GM12878 (cell line): ENCODE measurements around the gene RCN2. TPM values are rescaled to one million over a fixed set of nuclear protein-coding genes. Genes with fewer than 3 reads are reported as not detected.

Experiments
- ATAC-seq: fragments of 200-7000 bp; cut with Tn5 transposase; 3 replicates; pipeline ENCODE4 v1.9.1; 2020; ENCODE audit warnings: mild to moderate bottlenecking, moderate library complexity
- BruUV-seq: library from RNA; stranded (reverse); fragments of 400-500 nt; replicated peaks from 2 replicates; lab custom pipeline; 2021; lab: Mats Ljungman, UMichigan
- CTCF ChIA-PET: fragments of 300-600 bp; sonication (Branson Sonifier 250); formaldehyde crosslinking; extraction: SDS; loops from one replicate; lab custom pipeline; 2021; ENCODE audit warnings: inconsistent platforms; lab: Yijun Ruan, JAX
- POLR2A ChIA-PET: fragments of 350-600 bp; formaldehyde crosslinking; extraction: SDS; loops from one replicate; lab custom pipeline; 2021; ENCODE audit warnings: inconsistent platforms; lab: Charles Lee
- RAD21 ChIA-PET: fragments of 300-600 bp; sonication (Branson Sonifier 250); formaldehyde crosslinking; loops from one replicate; lab custom pipeline; 2023; ENCODE audit warnings: antibody characterized with exemption; ENCODE audit not compliant: unreplicated experiment; lab: Charles Lee
- SMC1A ChIA-PET: fragments of 300-600 bp; sonication (Branson Sonifier 250); formaldehyde crosslinking; loops from one replicate; lab custom pipeline; 2023; ENCODE audit not compliant: unreplicated experiment, uncharacterized antibody; lab: Charles Lee
- DNase-seq: peaks from one replicate; pipeline ENCODE4 v3.0.0-alpha.2; 2011; ENCODE audit warnings: low read depth, low spot score
- FAIRE-seq: peaks from 3 replicates; lab custom pipeline; 2011; peaks lifted over from hg19 to GRCh38; lab: Jason Lieb, UNC
- H2AFZ ChIP-seq: 2 replicates; pipeline ENCODE4 v1.6.0; 2011; ENCODE audit warnings: low read depth, low read length, control low read depth; ENCODE audit not compliant: control insufficient read depth
- H3K27ac ChIP-seq: 2 replicates; pipeline ENCODE4 v1.5.1; 2011; ENCODE audit warnings: control low read depth; ENCODE audit not compliant: control insufficient read depth, insufficient read depth
- H3K27me3 ChIP-seq, 2 experiments: replicated peaks in 1 of 2; 2 replicates each; pipeline versions ENCODE4 v1.6.0 to v1.6.1; 2011; ENCODE audit warnings: low read length in 1 of 2; ENCODE audit not compliant: control insufficient read depth in 2 of 2, insufficient read depth in 2 of 2
- H3K36me3 ChIP-seq, 2 experiments: 2 replicates each; pipeline ENCODE4 v1.5.1; 2011; ENCODE audit warnings: low read length in 1 of 2; ENCODE audit not compliant: control insufficient read depth in 2 of 2, insufficient read depth in 2 of 2
- H3K4me1 ChIP-seq: 2 replicates; pipeline ENCODE4 v1.6.1; 2011; ENCODE audit warnings: mild to moderate bottlenecking, low read length, moderate library complexity, mixed read lengths; ENCODE audit not compliant: control insufficient read depth, insufficient read depth
- H3K4me2 ChIP-seq: 2 replicates; pipeline ENCODE4 v1.6.0; 2011; ENCODE audit warnings: control low read depth; ENCODE audit not compliant: control insufficient read depth, insufficient read depth
- H3K4me3 ChIP-seq: fragments of 200-600 bp; sonication (generic); 2 replicates; pipeline ENCODE4 v1.5.1; 2016
- H3K79me2 ChIP-seq: 2 replicates; pipeline ENCODE4 v1.6.0; 2011; ENCODE audit warnings: low read length; ENCODE audit not compliant: control insufficient read depth, insufficient read depth
- H3K9ac ChIP-seq: 2 replicates; pipeline ENCODE4 v1.8.0; 2011; ENCODE audit warnings: low read length, control low read depth, mixed read lengths; ENCODE audit not compliant: control insufficient read depth, insufficient read depth
- H3K9me3 ChIP-seq: replicated peaks from 3 replicates; pipeline ENCODE4 v1.5.1; 2011; ENCODE audit warnings: mild to moderate bottlenecking, low read length; ENCODE audit not compliant: control insufficient read depth, insufficient read depth
- H4K20me1 ChIP-seq: 2 replicates; pipeline ENCODE4 v1.6.0; 2011; ENCODE audit not compliant: control insufficient read depth, insufficient read depth
- BHLHE40 ChIP-seq, 2 experiments: fragments of 450-650 bp in 1 of 2; IDR thresholded peaks; 2 replicates each; pipeline ENCODE4 v1.6.1; 2011 to 2017; ENCODE audit warnings: low read depth in 2 of 2, borderline replicate concordance in 1 of 2, improper control_type of control experiment in 1 of 2, low read length in 1 of 2, mild to moderate bottlenecking in 1 of 2
- CREB1 ChIP-seq: IDR thresholded peaks from 2 replicates; pipeline ENCODE4 v1.6.1; 2012; ENCODE audit warnings: low read depth, mild to moderate bottlenecking, inconsistent platforms
- GATAD2B ChIP-seq: fragments of 450-650 bp; conservative IDR thresholded peaks from 2 replicates; pipeline ENCODE4 v1.6.1; 2017; ENCODE audit warnings: low read depth, mild to moderate bottlenecking, moderate library complexity
- NBN ChIP-seq: fragments of 450-650 bp; IDR thresholded peaks from 2 replicates; pipeline ENCODE4 v1.6.1; 2016
- RAD21 ChIP-seq: IDR thresholded peaks from 2 replicates; pipeline ENCODE4 v1.6.1; 2011; ENCODE audit warnings: mild to moderate bottlenecking, low read depth, low read length, moderate library complexity; ENCODE audit not compliant: insufficient read depth
- RFX5 ChIP-seq: IDR thresholded peaks from 2 replicates; pipeline ENCODE4 v1.6.1; 2011; ENCODE audit warnings: low read depth, low read length, improper control_type of control experiment
- SMC3 ChIP-seq: IDR thresholded peaks from 2 replicates; pipeline ENCODE4 v1.6.1; 2011; ENCODE audit warnings: low read length, improper control_type of control experiment, borderline replicate concordance
- TCF12 ChIP-seq: IDR thresholded peaks from 2 replicates; pipeline ENCODE4 v1.6.1; 2011; ENCODE audit warnings: low read depth, mild to moderate bottlenecking, low read length
- YY1 ChIP-seq: IDR thresholded peaks from 2 replicates; pipeline ENCODE4 v1.6.1; 2011; ENCODE audit warnings: low read depth, mild to moderate bottlenecking, low read length
- WGBS: methylation state at CpG from one replicate; pipeline ENCODE4 v1.1.6; 2016; ENCODE audit warnings: low lambda C conversion rate; ENCODE audit not compliant: insufficient replicate concordance, insufficient coverage; ENCODE audit errors: missing lambda C conversion rate; 5-methylcytosine and 5-hydroxymethylcytosine counted together
- in situ Hi-C: fragments of 300-500 bp; cut with MboI; formaldehyde crosslinking; loops from 9 replicates; pipeline ENCODE4 v1.14.3; 2018; ENCODE audit warnings: mixed read lengths
- intact Hi-C: fragments of 100-400 bp; cut with micrococcal nuclease; formaldehyde crosslinking; loops from one replicate; pipeline ENCODE4 v1.14.2; 2022; ENCODE audit not compliant: unreplicated experiment
- polyA plus RNA-seq, 11 experiments: library from polyadenylated mRNA; depleted of rRNA in 4 of 11; unstranded in 6 of 11; stranded (reverse) in 5 of 11; fragments of >200 nt; fragmentation: Nextera tagmentation in 4 of 11; fragmentation: Illumina TruSeq in 1 of 11; extraction: Ambion mirVana in 4 of 11; extraction: Trizol in 1 of 11; gene quantifications; 1 replicate in 1 of 11; 2 replicates in 10 of 11; pipeline versions ENCODE4 v1.2.1 to v1.2.3, GENCODE V29; 2011 to 2016; ENCODE audit warnings: inconsistent platforms in 2 of 11, missing spikeins in 2 of 11, low read depth in 1 of 11
- total RNA-seq, 4 experiments: library from RNA; depleted of rRNA in 3 of 4; stranded (reverse); fragments of >200 nt in 3 of 4; fragmentation: Illumina TruSeq in 1 of 4; extraction: Trizol in 1 of 4; gene quantifications; 2 replicates each; pipeline versions ENCODE4 v1.2.1 to v1.2.3, GENCODE V29; 2013 to 2021
- TF ChIP-seq, protein P1 (sequence below): fragments of 450-650 bp; IDR thresholded peaks from 2 replicates; pipeline ENCODE4 v1.6.1; 2018; ENCODE audit warnings: borderline replicate concordance, mild to moderate bottlenecking; ENCODE audit not compliant: partially characterized antibody
- TF ChIP-seq, protein P2 (sequence below), 3 experiments: IDR thresholded peaks in 2 of 3; conservative IDR thresholded peaks in 1 of 3; 2 replicates each; pipeline ENCODE4 v1.5.1; 2011; ENCODE audit warnings: low read depth in 3 of 3, low read length in 3 of 3, mild to moderate bottlenecking in 3 of 3, control low read depth in 2 of 3, moderate library complexity in 2 of 3, inconsistent platforms in 1 of 3, mixed read lengths in 1 of 3; ENCODE audit not compliant: control insufficient read depth in 2 of 3, insufficient read depth in 1 of 3; ENCODE audit errors: extremely low read depth in 1 of 3

RCN2 gene
- total and polyA plus RNA-seq, 10 of the 15 experiments (the other 5 are each of a cell fraction or from before 2014, with no cell fraction given), result 4.9 to 41.0 (median 12.9) TPM

DNA sequence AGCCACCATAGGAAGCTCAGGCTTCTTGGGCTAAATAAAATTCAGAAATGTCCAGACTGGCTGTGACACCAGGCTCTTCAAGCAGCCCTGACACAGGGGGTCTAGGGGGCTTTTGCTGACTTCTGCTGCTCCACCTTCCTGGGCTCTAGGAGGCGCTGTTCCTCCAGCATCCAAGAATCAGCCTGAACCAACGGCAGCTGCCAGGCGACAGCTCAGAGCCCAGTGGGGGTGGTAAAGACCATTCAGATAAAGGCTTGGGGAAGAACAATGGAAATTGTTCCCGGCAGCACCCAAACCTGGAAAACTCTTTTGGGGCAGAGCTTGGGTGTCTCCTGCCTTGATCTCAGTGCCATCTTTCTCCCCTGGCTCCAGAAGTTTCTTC, 41.8 kb downstream of the RCN2 start:
- Histone ChIP-seq H3K36me3 (no peaks in the 10 kb centered on the region), H3K27ac (no peak overlapping the region), H3K4me3 (no peak overlapping the region), H3K9me3 (no peaks in the 10 kb centered on the region), H3K27me3 (no peaks in the 10 kb centered on the region), H3K4me2 (no peak overlapping the region)
- in situ Hi-C loops, result no loop called here
- 1% methylated on average over 4 of the region's 4 CpGs for WGBS
- SMC1A ChIA-PET, result interaction anchor here (0.7 to 14.1 kb wide), 35 partner anchors 8 to 570 kb away, joined by 3 to 375 read pairs (median 6); partner anchors contain the start of gene PSTPIP1
- no TSS peak for BruUV-seq
- ATAC-seq, result peak; percentile 86
- TF ChIP-seq CREB1 (no peak), RFX5 (no peak), NBN (0 out of 2 replicates have a peak, but pooled peaks have one; percentile 22), TCF12 (peak; percentile 75; the same call in 1 of the 2 replicates), YY1 (0 out of 2 replicates have a peak, but pooled peaks have one; percentile 27), GATAD2B (0 out of 2 replicates have a peak, but pooled peaks have one; percentile 13), SMC3 (peak; percentile 75), RAD21 (peak; percentile 89), BHLHE40 (IDR thresholded peaks at IDR 0.05; ENCODE audit: borderline replicate concordance in 1 of 2, low read depth in 2 of 2, low read length in 1 of 2) (peak in 1 of 2 experiments; percentile 36; a peak in 1 of 4 replicates)
- TF ChIP-seq, protein P1, sequence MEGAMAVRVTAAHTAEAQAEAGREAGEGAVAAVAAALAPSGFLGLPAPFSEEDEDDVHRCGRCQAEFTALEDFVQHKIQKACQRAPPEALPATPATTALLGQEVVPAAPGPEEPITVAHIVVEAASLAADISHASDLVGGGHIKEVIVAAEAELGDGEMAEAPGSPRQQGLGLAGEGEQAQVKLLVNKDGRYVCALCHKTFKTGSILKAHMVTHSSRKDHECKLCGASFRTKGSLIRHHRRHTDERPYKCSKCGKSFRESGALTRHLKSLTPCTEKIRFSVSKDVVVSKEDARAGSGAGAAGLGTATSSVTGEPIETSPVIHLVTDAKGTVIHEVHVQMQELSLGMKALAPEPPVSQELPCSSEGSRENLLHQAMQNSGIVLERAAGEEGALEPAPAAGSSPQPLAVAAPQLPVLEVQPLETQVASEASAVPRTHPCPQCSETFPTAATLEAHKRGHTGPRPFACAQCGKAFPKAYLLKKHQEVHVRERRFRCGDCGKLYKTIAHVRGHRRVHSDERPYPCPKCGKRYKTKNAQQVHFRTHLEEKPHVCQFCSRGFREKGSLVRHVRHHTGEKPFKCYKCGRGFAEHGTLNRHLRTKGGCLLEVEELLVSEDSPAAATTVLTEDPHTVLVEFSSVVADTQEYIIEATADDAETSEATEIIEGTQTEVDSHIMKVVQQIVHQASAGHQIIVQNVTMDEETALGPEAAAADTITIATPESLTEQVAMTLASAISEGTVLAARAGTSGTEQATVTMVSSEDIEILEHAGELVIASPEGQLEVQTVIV, result no peak
- TF ChIP-seq, protein P2, sequence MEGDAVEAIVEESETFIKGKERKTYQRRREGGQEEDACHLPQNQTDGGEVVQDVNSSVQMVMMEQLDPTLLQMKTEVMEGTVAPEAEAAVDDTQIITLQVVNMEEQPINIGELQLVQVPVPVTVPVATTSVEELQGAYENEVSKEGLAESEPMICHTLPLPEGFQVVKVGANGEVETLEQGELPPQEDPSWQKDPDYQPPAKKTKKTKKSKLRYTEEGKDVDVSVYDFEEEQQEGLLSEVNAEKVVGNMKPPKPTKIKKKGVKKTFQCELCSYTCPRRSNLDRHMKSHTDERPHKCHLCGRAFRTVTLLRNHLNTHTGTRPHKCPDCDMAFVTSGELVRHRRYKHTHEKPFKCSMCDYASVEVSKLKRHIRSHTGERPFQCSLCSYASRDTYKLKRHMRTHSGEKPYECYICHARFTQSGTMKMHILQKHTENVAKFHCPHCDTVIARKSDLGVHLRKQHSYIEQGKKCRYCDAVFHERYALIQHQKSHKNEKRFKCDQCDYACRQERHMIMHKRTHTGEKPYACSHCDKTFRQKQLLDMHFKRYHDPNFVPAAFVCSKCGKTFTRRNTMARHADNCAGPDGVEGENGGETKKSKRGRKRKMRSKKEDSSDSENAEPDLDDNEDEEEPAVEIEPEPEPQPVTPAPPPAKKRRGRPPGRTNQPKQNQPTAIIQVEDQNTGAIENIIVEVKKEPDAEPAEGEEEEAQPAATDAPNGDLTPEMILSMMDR (IDR thresholded peaks at IDR 0.05 in 2 of 3, conservative IDR thresholded peaks at IDR 0.05 in 1 of 3; ENCODE audit: control insufficient read depth in 2 of 3, extremely low read depth in 1 of 3, insufficient read depth in 1 of 3, low read depth in 3 of 3, low read length in 3 of 3), result peak; percentile 72 to 79 (median 73)
- TF ChIP-seq, all 136 proteins: peak for 8
- FAIRE-seq, result no peak
- CTCF ChIA-PET, result interaction anchor here (0.6 to 16.6 kb wide), 52 partner anchors 9 to 574 kb away, joined by 3 to 483 read pairs (median 9); partner anchors contain the start of gene PSTPIP1
- intact Hi-C loops, result loop anchor here (2.0 to 5.0 kb wide), 2 partner anchors 51 to 114 kb away; no protein-coding TSS in a partner anchor
- Histone ChIP-seq H3K79me2 (no peaks in the 10 kb centered on the region), H3K9ac (no peak overlapping the region), H2AFZ (no peak overlapping the region), H4K20me1 (no peaks in the 10 kb centered on the region), H3K4me1 (no peaks in the 10 kb centered on the region)
- POLR2A ChIA-PET, result interaction anchor here (0.9 to 2.6 kb wide), 4 partner anchors 40 to 570 kb away, joined by 3 to 10 read pairs (median 6); no protein-coding TSS in a partner anchor
- DNase-seq, result no peak
- RAD21 ChIA-PET, result interaction anchor here (0.6 to 15.6 kb wide), 36 partner anchors 9 to 637 kb away, joined by 3 to 259 read pairs (median 4); partner anchors contain the start of genes ISL2 and PSTPIP1
